ENCODE measurements around the gene KDSR.

GRCh38 chr18:63410792-63411191 is 43.8 kb upstream of the KDSR start:
- TF ChIP-seq POLR2A (IDR thresholded peaks at IDR 0.05) = no peak
- TF ChIP-seq CTCF (IDR thresholded peaks at IDR 0.05) = no peak

Data from body of pancreas (tissue), 4 donors.